ENCODE measurements around the gene BMP6.

Gene BMP6

GRCh38 chr6:7720346-7720745 lies 5.6 kb upstream of the BMP6 start:
- no peak for DNase-seq

- DNase-seq, result no peak
These were observed 4.2 kb upstream of the BMP6 start for GRCh38 chr6:7721649-7722048.

GRCh38 chr6:7723041-7723447 lies 2.9 kb upstream of the BMP6 start:
- peak; percentile 10 for DNase-seq

- DNase-seq, result no peak
These were observed 2.3 kb upstream of the BMP6 start for GRCh38 chr6:7723554-7723953.

- no peak for DNase-seq
These were observed 487 bp upstream of the BMP6 start for GRCh38 chr6:7725412-7725811.

- DNase-seq, result no peak
These were observed 652 bp downstream of the BMP6 start for GRCh38 chr6:7726416-7727085.

GRCh38 chr6:7727086-7727945 lies 1.4 kb downstream of the BMP6 start:
- no peak for DNase-seq

GRCh38 chr6:7727946-7728854 lies 2.3 kb downstream of the BMP6 start:
- no peak for DNase-seq

- no peak for DNase-seq
These were observed 3.1 kb downstream of the BMP6 start for GRCh38 chr6:7728855-7729590.

- no peak for DNase-seq
These were observed 4.3 kb downstream of the BMP6 start for GRCh38 chr6:7730001-7730783.

GRCh38 chr6:7730784-7731227 lies 4.9 kb downstream of the BMP6 start:
- DNase-seq, result no peak

GRCh38 chr6:7731294-7731693 lies 5.4 kb downstream of the BMP6 start:
- DNase-seq, result no peak

- no peak for DNase-seq
These were observed 6.3 kb downstream of the BMP6 start for GRCh38 chr6:7732228-7732627.

- DNase-seq, result no peak
These were observed 8.9 kb downstream of the BMP6 start for GRCh38 chr6:7734707-7735383.

GRCh38 chr6:7737106-7737505 lies 11.2 kb downstream of the BMP6 start:
- no peak for DNase-seq

- no peak for DNase-seq
These were observed 12.0 kb downstream of the BMP6 start for GRCh38 chr6:7737867-7738266.

GRCh38 chr6:7742223-7742785 lies 16.4 kb downstream of the BMP6 start:
- DNase-seq, result no peak

GRCh38 chr6:7745942-7746341 lies 20.0 kb downstream of the BMP6 start:
- DNase-seq, result no peak

- DNase-seq, result no peak
These were observed 21.1 kb downstream of the BMP6 start for GRCh38 chr6:7747016-7747415.

- DNase-seq, result no peak
These were observed 21.5 kb downstream of the BMP6 start for GRCh38 chr6:7747433-7747832.
